Measurements from ENCODE around the gene LRRTM2.

DNA sequence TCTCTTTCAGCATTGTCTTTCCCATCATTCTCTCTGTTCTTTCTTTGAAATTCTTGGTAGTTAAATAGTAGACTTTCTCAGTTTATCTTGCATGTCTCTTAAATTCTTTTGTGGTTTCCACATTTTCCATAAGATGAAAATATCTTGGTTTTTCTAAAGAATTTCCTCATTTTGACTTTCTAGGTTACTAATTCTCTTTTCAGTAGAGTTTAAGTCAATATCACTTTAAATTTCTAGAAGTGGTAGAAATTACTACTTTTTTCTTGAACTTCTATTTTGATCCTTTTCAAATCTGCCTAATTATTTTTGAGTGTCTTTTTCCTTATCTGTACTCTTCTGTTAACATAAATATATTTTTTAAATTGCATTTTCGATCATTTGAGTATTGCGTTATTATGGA, 23.6 kb upstream of the LRRTM2 start:
- TF ChIP-seq POLR2A (IDR thresholded peaks at IDR 0.05): no peak
- TF ChIP-seq, protein P1, sequence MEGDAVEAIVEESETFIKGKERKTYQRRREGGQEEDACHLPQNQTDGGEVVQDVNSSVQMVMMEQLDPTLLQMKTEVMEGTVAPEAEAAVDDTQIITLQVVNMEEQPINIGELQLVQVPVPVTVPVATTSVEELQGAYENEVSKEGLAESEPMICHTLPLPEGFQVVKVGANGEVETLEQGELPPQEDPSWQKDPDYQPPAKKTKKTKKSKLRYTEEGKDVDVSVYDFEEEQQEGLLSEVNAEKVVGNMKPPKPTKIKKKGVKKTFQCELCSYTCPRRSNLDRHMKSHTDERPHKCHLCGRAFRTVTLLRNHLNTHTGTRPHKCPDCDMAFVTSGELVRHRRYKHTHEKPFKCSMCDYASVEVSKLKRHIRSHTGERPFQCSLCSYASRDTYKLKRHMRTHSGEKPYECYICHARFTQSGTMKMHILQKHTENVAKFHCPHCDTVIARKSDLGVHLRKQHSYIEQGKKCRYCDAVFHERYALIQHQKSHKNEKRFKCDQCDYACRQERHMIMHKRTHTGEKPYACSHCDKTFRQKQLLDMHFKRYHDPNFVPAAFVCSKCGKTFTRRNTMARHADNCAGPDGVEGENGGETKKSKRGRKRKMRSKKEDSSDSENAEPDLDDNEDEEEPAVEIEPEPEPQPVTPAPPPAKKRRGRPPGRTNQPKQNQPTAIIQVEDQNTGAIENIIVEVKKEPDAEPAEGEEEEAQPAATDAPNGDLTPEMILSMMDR (IDR thresholded peaks at IDR 0.05): no peak

Data from uterus (tissue), 2 donors.